ENCODE data around the gene UTS2R. TPM values are rescaled to one million over a fixed set of nuclear protein-coding genes. Genes with fewer than 3 reads are reported as not detected.
A peak's percentile ranks its signal among the peaks of the same experiment; 100 is the strongest.

Gene UTS2R
- total and polyA plus RNA-seq, 7 donors = not detected

DNA sequence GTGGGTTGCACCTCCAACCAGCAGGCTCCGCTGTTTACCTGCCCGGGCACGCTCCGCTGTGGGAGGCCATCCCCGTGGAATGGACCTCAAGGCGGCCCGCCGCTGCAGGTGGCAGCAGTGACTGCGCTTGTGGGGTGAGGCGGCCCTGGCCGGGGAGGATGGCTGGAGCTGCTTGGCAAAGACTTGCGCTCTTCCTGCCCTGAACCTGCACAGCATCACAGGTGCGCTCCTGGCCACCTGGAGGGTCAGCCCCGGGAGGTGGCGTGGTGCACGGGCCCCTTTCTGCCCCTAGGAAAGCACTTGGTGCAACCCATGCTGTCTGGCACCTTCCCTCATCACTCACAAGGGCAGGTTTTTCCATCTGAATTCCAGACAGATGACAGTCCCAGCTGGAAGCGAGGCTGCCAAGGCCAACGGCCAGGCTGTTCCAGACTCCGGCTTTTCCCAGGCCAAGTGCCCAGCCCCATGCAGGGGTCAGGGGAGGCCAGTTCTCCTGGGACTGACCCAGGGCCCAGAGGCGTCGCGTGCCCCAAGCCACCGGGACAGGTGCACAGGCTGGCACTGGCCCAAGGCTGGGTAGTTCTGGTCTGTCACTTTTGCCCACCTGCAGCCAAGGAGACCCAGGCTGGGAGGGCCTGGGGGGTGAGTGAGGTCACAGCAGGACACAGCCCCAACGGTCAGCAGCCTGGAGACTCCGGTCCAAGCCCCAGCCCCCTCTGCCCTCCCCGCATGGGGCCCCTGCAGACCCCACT is 13.3 kb downstream of the UTS2R start:
- peaks cover 26 to 70% (median 45%) of the 10 kb centered on the region in 3 donors for H3K27me3 ChIP-seq
- no peak overlapping the region for H3K4me3 ChIP-seq
- no peak for TF ChIP-seq CTCF (IDR thresholded peaks at IDR 0.05)
- TF ChIP-seq EP300 (IDR thresholded peaks at IDR 0.05) = no peak
- TF ChIP-seq POLR2A (IDR thresholded peaks at IDR 0.05) = no peak
- peak in 1 of 4 donors; percentile 10 for TF ChIP-seq POLR2AphosphoS5 (IDR thresholded peaks at IDR 0.05)
- H3K4me1 ChIP-seq = peaks cover 0 to 21% (median 17%) of the 10 kb centered on the region in 4 donors
- H3K9me3 ChIP-seq = no peaks in the 10 kb centered on the region
- intact Hi-C loops (cut with DNase I) = no loop called here
- 17 to 52% methylated on average over 26 of the region's 26 CpGs for WGBS, 2 donors
- no peaks in the 10 kb centered on the region for H3K36me3 ChIP-seq
- H3K27ac ChIP-seq = no peak overlapping the region
- DNase-seq = no peak

- peaks cover 26 to 63% (median 44%) of the 10 kb centered on the region in 3 donors for H3K27me3 ChIP-seq
- H3K27ac ChIP-seq = peak overlapping the region in 1 of 4 donors; percentile 11
- DNase-seq = no peak
- H3K4me1 ChIP-seq = peaks cover 0 to 21% (median 17%) of the 10 kb centered on the region in 4 donors
- intact Hi-C loops (cut with DNase I) = no loop called here
- no peaks in the 10 kb centered on the region for H3K9me3 ChIP-seq
- TF ChIP-seq POLR2AphosphoS5 (IDR thresholded peaks at IDR 0.05) (no peak), CTCF (IDR thresholded peaks at IDR 0.05) (no peak), EP300 (IDR thresholded peaks at IDR 0.05) (no peak)
- 41% methylated on average over 26 of the region's 26 CpGs for WGBS, 2 donors
- no peaks in the 10 kb centered on the region for H3K36me3 ChIP-seq
- no peak overlapping the region for H3K4me3 ChIP-seq
Measured at GRCh38 chr17:82385559-82386254, 14.1 kb downstream of the UTS2R start.

GRCh38 chr17:82386255-82386831 is 14.8 kb downstream of the UTS2R start:
- H3K4me3 ChIP-seq = no peak overlapping the region
- no peak overlapping the region for H3K27ac ChIP-seq
- peaks cover 26 to 63% (median 44%) of the 10 kb centered on the region in 3 donors for H3K27me3 ChIP-seq
- DNase-seq = no peak
- H3K36me3 ChIP-seq = no peaks in the 10 kb centered on the region
- intact Hi-C loops (cut with DNase I) = no loop called here
- no peaks in the 10 kb centered on the region for H3K9me3 ChIP-seq
- TF ChIP-seq POLR2AphosphoS5 (IDR thresholded peaks at IDR 0.05) = no peak
- TF ChIP-seq EP300 (IDR thresholded peaks at IDR 0.05) = no peak
- no peak for TF ChIP-seq POLR2A (IDR thresholded peaks at IDR 0.05)
- TF ChIP-seq CTCF (IDR thresholded peaks at IDR 0.05) = no peak
- H3K4me1 ChIP-seq = peaks cover 0 to 21% (median 17%) of the 10 kb centered on the region in 4 donors
- WGBS, 2 donors = 23 to 47% methylated on average over 17 of the region's 17 CpGs

DNA sequence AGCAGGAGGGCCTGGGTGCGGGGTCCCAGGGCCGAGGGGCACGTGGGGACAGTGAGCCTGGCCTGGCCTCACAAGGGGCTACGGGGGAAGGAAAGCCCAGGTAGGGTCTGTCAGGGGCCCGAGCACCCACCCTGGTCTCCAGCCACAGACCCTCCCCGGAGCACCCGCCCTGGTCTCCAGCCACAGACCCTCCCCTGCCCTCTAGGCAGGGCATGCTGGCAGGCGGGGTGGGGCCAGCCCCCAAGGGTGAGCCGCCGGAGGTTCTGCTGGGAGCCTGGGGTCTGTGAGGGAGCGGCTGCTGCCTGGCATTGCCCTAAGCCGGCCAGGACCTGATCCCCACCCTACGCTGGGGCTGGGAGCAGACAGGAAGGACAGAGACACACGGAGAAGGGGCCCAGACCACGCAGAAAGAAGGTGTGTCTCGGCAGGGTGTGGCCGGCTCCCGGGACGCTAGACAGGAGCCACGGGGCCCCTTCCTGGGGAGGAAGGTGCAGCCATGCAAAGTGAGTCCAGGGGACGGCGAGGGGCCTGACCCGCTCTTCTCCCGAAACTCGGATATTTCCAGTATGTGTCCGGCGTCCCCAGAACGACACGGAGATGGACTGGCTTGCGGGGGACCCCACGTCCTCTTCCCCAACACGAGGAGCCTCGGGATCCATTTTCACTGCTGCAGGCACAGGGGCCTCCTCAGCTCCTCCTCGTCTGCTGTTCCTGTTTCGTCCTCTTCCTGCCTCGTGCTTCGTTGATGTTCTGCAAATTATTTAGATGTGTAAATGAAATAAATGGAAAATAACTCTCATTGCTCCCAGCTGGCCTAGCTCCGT is 15.5 kb downstream of the UTS2R start:
- 14 to 39% methylated on average over 38 of the region's 38 CpGs for WGBS, 2 donors
- Histone ChIP-seq H3K27me3 (peaks cover 26 to 56% (median 44%) of the 10 kb centered on the region in 3 donors), H3K9me3 (no peaks in the 10 kb centered on the region), H3K4me1 (peaks cover 0 to 21% (median 17%) of the 10 kb centered on the region in 4 donors), H3K4me3 (no peak overlapping the region), H3K27ac (no peak overlapping the region), H3K36me3 (peaks cover 0 to 7% (median 0%) of the 10 kb centered on the region in 4 donors)
- intact Hi-C loops (cut with DNase I) = no loop called here
- no peak for DNase-seq
- no peak for TF ChIP-seq POLR2AphosphoS5 (IDR thresholded peaks at IDR 0.05)
- no peak for TF ChIP-seq EP300 (IDR thresholded peaks at IDR 0.05)
- TF ChIP-seq POLR2A (IDR thresholded peaks at IDR 0.05) = no peak
- no peak for TF ChIP-seq CTCF (IDR thresholded peaks at IDR 0.05)
